Hepatocyte (in vitro differentiated cells): ENCODE data around the gene CBX2. TPM values are rescaled to one million over a fixed set of nuclear protein-coding genes. Genes with fewer than 3 reads are reported as not detected.

Experiments used
- DNase-seq: peaks from one replicate; pipeline ENCODE4 v3.0.0-alpha.2; 2016; ENCODE audit warnings: low spot score
- H2AFZ ChIP-seq: fragments of 200-600 bp; sonication (generic); 2 replicates; pipeline ENCODE4 v1.6.0; 2016; ENCODE audit warnings: antibody characterized with exemption, mild to moderate bottlenecking
- H3K27ac ChIP-seq: fragments of 200-600 bp; sonication (generic); 2 replicates; pipeline ENCODE4 v1.5.1; 2016; ENCODE audit warnings: mild to moderate bottlenecking
- H3K27me3 ChIP-seq: fragments of 200-600 bp; sonication (generic); 2 replicates; pipeline ENCODE4 v1.6.1; 2016
- H3K36me3 ChIP-seq: fragments of 200-600 bp; sonication (generic); replicated peaks from 2 replicates; pipeline ENCODE4 v1.5.1; 2016; ENCODE audit warnings: low read depth; ENCODE audit not compliant: insufficient read depth
- H3K4me1 ChIP-seq: fragments of 200-600 bp; sonication (generic); 2 replicates; pipeline ENCODE4 v1.5.1; 2016; ENCODE audit warnings: mild to moderate bottlenecking, moderate library complexity; ENCODE audit not compliant: insufficient read depth
- H3K4me2 ChIP-seq: fragments of 200-600 bp; sonication (generic); 2 replicates; pipeline ENCODE4 v1.6.0; 2016
- H3K4me3 ChIP-seq: fragments of 200-600 bp; sonication (generic); 2 replicates; pipeline ENCODE4 v1.5.1; 2016; ENCODE audit warnings: mild to moderate bottlenecking
- H3K79me2 ChIP-seq: fragments of 200-600 bp; sonication (generic); 2 replicates; pipeline ENCODE4 v1.6.0; 2017; ENCODE audit warnings: mild to moderate bottlenecking
- H3K9me2 ChIP-seq: fragments of 200-600 bp; sonication (generic); replicated peaks from 2 replicates; pipeline ENCODE4 v1.6.0; 2017; ENCODE audit warnings: mild to moderate bottlenecking; ENCODE audit not compliant: insufficient read depth
- H3K9me3 ChIP-seq: fragments of 200-600 bp; sonication (generic); 2 replicates; pipeline ENCODE4 v1.5.1; 2016; ENCODE audit warnings: low read depth, mild to moderate bottlenecking
- H4K20me1 ChIP-seq: fragments of 200-600 bp; sonication (generic); 2 replicates; pipeline ENCODE4 v1.6.0; 2016; ENCODE audit warnings: mild to moderate bottlenecking; ENCODE audit not compliant: insufficient read depth, poor library complexity, severe bottlenecking
- EZH2 ChIP-seq: fragments of 200-600 bp; sonication (generic); IDR thresholded peaks from 2 replicates; pipeline ENCODE4 v1.6.1; 2016; ENCODE audit warnings: antibody characterized with exemption, mild to moderate bottlenecking, borderline replicate concordance
- EZH2phosphoT487 ChIP-seq: fragments of 200-600 bp; sonication (generic); IDR thresholded peaks from one replicate; pipeline ENCODE4 v1.6.1; 2018; ENCODE audit warnings: antibody characterized with exemption, mild to moderate bottlenecking, low read depth, moderate library complexity; ENCODE audit not compliant: unreplicated experiment, severe bottlenecking
- WGBS: methylation state at CpG from one replicate; pipeline ENCODE4 v1.1.6; 2016; ENCODE audit warnings: low lambda C conversion rate; ENCODE audit errors: missing lambda C conversion rate; 5-methylcytosine and 5-hydroxymethylcytosine counted together
- polyA plus RNA-seq: library from polyadenylated mRNA; unstranded; fragments of >200 nt; fragmentation: Nextera tagmentation; extraction: Ambion mirVana; gene quantifications from 2 replicates; pipeline ENCODE4 v1.2.1, GENCODE V29; 2016
- total RNA-seq: library from RNA; depleted of rRNA; stranded (reverse); fragments of >200 nt; gene quantifications from 2 replicates; pipeline ENCODE4 v1.2.3, GENCODE V29; 2014
- TF ChIP-seq, protein P1 (sequence below): fragments of 200-600 bp; sonication (generic); IDR thresholded peaks from 2 replicates; pipeline ENCODE4 v1.5.1; 2016; ENCODE audit warnings: antibody characterized with exemption, mild to moderate bottlenecking; ENCODE audit not compliant: poor library complexity

The CBX2 gene
- total and polyA plus RNA-seq, 2 experiments from 2014 or later, result 11.6 to 16.3 TPM

DNA sequence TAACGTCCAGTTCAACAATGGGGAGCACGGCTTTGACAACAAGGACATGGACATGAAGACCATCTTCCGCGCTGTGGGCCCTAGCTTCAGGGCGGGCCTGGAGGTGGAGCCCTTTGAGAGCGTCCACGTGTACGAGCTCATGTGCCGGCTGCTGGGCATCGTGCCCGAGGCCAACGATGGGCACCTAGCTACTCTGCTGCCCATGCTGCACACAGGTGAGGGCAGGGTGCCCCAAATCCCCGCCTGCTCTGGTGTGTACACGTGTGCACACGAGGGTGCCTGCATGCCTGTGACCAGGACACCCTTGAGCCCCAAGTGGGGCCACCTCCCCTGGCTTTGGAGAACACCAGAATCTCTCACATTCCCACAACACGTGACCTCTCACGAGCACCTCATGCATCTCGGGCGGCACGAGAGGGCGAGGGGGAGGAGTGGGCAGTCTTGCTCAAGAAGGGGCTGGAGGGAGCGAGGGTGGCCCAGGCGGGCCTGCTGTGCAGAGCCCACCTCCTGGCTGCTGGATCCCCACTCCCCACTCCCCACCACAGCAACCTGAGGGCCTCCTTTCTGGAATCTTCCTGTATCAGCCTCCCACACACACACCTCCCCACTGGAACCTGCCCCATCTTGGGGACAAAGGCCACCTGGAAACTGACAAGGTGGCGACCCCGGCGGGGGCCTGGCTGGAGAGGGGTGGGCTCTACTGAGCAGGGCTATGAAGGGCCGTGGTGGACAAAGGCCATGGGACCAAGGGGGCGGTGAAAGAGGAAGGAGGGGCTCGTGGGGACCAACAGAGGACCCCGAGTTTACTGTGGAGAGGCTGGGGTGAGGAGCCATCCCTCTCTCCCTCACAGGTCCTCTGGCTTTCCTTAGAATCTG lies 40.7 kb upstream of the CBX2 start:
- H3K36me3 ChIP-seq, result no peaks in the 10 kb centered on the region
- no peak for DNase-seq
- no peaks in the 10 kb centered on the region for H4K20me1 ChIP-seq
- 94% methylated on average over 30 of the region's 30 CpGs for WGBS
- peaks cover 15% of the 10 kb centered on the region for H3K4me1 ChIP-seq
- TF ChIP-seq, protein P1, sequence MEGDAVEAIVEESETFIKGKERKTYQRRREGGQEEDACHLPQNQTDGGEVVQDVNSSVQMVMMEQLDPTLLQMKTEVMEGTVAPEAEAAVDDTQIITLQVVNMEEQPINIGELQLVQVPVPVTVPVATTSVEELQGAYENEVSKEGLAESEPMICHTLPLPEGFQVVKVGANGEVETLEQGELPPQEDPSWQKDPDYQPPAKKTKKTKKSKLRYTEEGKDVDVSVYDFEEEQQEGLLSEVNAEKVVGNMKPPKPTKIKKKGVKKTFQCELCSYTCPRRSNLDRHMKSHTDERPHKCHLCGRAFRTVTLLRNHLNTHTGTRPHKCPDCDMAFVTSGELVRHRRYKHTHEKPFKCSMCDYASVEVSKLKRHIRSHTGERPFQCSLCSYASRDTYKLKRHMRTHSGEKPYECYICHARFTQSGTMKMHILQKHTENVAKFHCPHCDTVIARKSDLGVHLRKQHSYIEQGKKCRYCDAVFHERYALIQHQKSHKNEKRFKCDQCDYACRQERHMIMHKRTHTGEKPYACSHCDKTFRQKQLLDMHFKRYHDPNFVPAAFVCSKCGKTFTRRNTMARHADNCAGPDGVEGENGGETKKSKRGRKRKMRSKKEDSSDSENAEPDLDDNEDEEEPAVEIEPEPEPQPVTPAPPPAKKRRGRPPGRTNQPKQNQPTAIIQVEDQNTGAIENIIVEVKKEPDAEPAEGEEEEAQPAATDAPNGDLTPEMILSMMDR, result no peak
- TF ChIP-seq EZH2 (no peak), EZH2phosphoT487 (no peak)
- no peaks in the 10 kb centered on the region for H3K27me3 ChIP-seq
- no peak overlapping the region for H3K4me3 ChIP-seq
- H3K79me2 ChIP-seq, result no peaks in the 10 kb centered on the region
- H3K27ac ChIP-seq, result no peak overlapping the region
- H3K9me2 ChIP-seq, result no peaks in the 10 kb centered on the region
- no peaks in the 10 kb centered on the region for H3K9me3 ChIP-seq
- H2AFZ ChIP-seq, result no peak overlapping the region
- H3K4me2 ChIP-seq, result no peak overlapping the region

DNA sequence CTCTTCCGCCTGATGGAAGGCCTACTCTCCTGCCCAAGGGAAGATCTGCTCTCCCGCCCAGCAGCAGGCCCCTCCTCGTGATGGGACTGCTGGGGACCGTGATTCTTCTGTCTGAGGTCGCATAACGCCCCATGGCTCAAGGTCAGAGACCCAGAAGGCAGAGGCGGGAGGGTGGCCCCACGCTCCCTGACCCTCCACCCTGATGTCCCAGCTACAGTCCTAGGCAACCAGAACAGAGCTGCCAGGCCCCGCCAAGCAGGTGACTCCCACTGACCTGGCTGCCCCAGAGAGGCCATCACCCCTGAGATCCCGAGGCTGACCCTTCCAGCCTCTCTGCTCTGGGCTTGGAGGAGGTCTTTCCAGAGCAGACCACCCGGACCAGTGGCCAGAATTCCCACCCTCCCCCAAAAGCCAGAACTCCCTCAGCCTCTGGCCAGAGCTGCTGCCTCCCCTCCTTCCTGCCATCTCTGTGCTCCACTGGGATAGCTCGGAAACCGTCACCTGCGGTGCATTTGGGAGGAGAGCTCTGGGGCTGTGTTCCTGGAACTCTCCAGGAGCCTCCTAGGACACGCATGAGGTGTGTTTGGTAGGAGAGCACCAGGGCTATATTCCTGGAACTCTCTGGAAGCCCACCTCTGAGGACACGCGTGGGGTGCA lies 39.9 kb upstream of the CBX2 start:
- Histone ChIP-seq H3K4me1 (peaks cover 22% of the 10 kb centered on the region), H3K4me2 (no peak overlapping the region)

DNA sequence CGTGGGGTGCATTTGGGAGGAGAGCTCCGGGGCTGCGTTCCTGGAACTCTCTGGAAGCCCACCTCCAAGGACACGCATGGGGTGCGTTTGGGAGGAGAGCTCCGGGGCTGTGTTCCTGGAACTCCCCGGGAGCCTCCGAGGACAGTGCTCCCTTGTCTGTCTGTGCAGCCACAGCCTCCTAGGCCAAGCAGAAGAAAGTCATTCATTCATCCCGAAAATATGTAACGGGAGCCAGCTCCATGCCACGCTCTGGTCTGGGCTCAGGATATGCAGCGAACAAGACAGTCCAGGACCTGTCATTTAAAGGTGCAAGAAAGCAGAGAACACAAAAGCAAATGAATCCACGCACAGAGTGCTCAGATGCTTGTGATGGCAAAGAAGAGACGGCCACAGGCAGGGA lies 39.3 kb upstream of the CBX2 start:
- Histone ChIP-seq H3K27ac (no peak overlapping the region), H3K4me1 (peaks cover 28% of the 10 kb centered on the region), H4K20me1 (no peaks in the 10 kb centered on the region), H3K9me2 (no peaks in the 10 kb centered on the region), H3K79me2 (no peaks in the 10 kb centered on the region), H3K4me3 (no peak overlapping the region), H3K36me3 (no peaks in the 10 kb centered on the region), H2AFZ (no peak overlapping the region), H3K27me3 (no peaks in the 10 kb centered on the region), H3K4me2 (no peak overlapping the region), H3K9me3 (no peaks in the 10 kb centered on the region)
- 92% methylated on average over 14 of the region's 14 CpGs for WGBS
- no peak for DNase-seq
- TF ChIP-seq, protein P1, result no peak
- TF ChIP-seq EZH2 (no peak), EZH2phosphoT487 (no peak)

More for the DNA sequence above, 39.9 kb upstream of the CBX2 start:
- Histone ChIP-seq H3K36me3 (no peaks in the 10 kb centered on the region), H3K9me3 (no peaks in the 10 kb centered on the region), H3K27ac (no peak overlapping the region), H3K4me3 (no peak overlapping the region), H3K27me3 (no peaks in the 10 kb centered on the region), H3K9me2 (no peaks in the 10 kb centered on the region), H4K20me1 (no peaks in the 10 kb centered on the region), H2AFZ (no peak overlapping the region), H3K79me2 (no peaks in the 10 kb centered on the region)
- 88% methylated on average over 17 of the region's 17 CpGs for WGBS
- TF ChIP-seq EZH2, result no peak
- TF ChIP-seq, protein P1, result no peak
- no peak for DNase-seq
